GM23338 (cell line): ENCODE data around the gene FAM78B. TPM values are rescaled to one million over a fixed set of nuclear protein-coding genes. Genes with fewer than 3 reads are reported as not detected.

ENCODE experiments used
- ATAC-seq: fragments of 200-7000 bp; cut with Tn5 transposase; 3 replicates; pipeline ENCODE4 v1.9.1; 2020
- DNase-seq: peaks from one replicate; pipeline ENCODE4 v3.0.0-alpha.2; 2015; ENCODE audit warnings: low spot score
- H2AFZ ChIP-seq: fragments of 200-600 bp; sonication (generic); 2 replicates; pipeline ENCODE4 v1.8.0; 2016; ENCODE audit warnings: antibody characterized with exemption, mild to moderate bottlenecking, moderate library complexity
- H3F3A ChIP-seq: fragments of 200-600 bp; sonication (generic); replicated peaks from 2 replicates; pipeline ENCODE4 v1.8.0; 2017; ENCODE audit warnings: antibody characterized with exemption, mixed run types, low read depth
- H3K27ac ChIP-seq: fragments of 200-600 bp; sonication (generic); 2 replicates; pipeline ENCODE4 v1.6.1; 2016; ENCODE audit warnings: low read depth
- H3K27me3 ChIP-seq: fragments of 200-600 bp; sonication (generic); 2 replicates; pipeline ENCODE4 v1.8.0; 2016; ENCODE audit warnings: mild to moderate bottlenecking, mixed run types, moderate library complexity; ENCODE audit not compliant: insufficient read depth
- H3K36me3 ChIP-seq: fragments of 200-600 bp; sonication (generic); 2 replicates; pipeline ENCODE4 v1.8.0; 2016; ENCODE audit warnings: mild to moderate bottlenecking; ENCODE audit not compliant: insufficient read depth
- H3K4me1 ChIP-seq: fragments of 200-600 bp; sonication (generic); 2 replicates; pipeline ENCODE4 v1.8.0; 2016; ENCODE audit warnings: mild to moderate bottlenecking, moderate library complexity; ENCODE audit not compliant: insufficient read depth
- H3K4me2 ChIP-seq: fragments of 200-600 bp; sonication (generic); 2 replicates; pipeline ENCODE4 v1.7.1; 2017; ENCODE audit warnings: mixed run types
- H3K4me3 ChIP-seq: fragments of 200-600 bp; sonication (generic); 2 replicates; pipeline ENCODE4 v1.6.1; 2016; ENCODE audit warnings: mixed run types
- H3K79me2 ChIP-seq: fragments of 200-600 bp; sonication (generic); replicated peaks from 2 replicates; pipeline ENCODE4 v1.8.0; 2017; ENCODE audit warnings: mild to moderate bottlenecking; ENCODE audit not compliant: insufficient read depth
- H3K9me2 ChIP-seq: fragments of 200-600 bp; sonication (generic); 2 replicates; pipeline ENCODE4 v1.8.0; 2017; ENCODE audit not compliant: insufficient read depth
- H4K20me1 ChIP-seq: fragments of 200-600 bp; sonication (generic); replicated peaks from 2 replicates; pipeline ENCODE4 v1.8.0; 2017; ENCODE audit warnings: mild to moderate bottlenecking; ENCODE audit not compliant: insufficient read depth
- H3K27ac Mint-ChIP-seq: 2 replicates; pipeline ENCODE4 v1.8.0; 2020; ENCODE audit warnings: inconsistent platforms, mild to moderate bottlenecking, moderate library complexity, mixed read lengths
- H3K27me3 Mint-ChIP-seq: 3 replicates; pipeline ENCODE4 v1.8.0; 2022; ENCODE audit warnings: low read depth, mild to moderate bottlenecking, moderate library complexity, mixed read lengths, inconsistent platforms; ENCODE audit not compliant: insufficient read depth, poor library complexity
- H3K36me3 Mint-ChIP-seq: 3 replicates; pipeline ENCODE4 v1.8.0; 2021; ENCODE audit warnings: low read depth, mild to moderate bottlenecking, inconsistent platforms, moderate library complexity, mixed read lengths
- H3K4me1 Mint-ChIP-seq: 3 replicates; pipeline ENCODE4 v1.8.0; 2020; ENCODE audit warnings: mild to moderate bottlenecking, inconsistent platforms, mixed read lengths
- H3K4me3 Mint-ChIP-seq: 3 replicates; pipeline ENCODE4 v1.8.0; 2021; ENCODE audit warnings: moderate library complexity, mild to moderate bottlenecking, inconsistent platforms, mixed read lengths
- H3K9me3 Mint-ChIP-seq: 3 replicates; pipeline ENCODE4 v1.8.0; 2020; ENCODE audit warnings: moderate library complexity, mild to moderate bottlenecking, inconsistent platforms, mixed read lengths
- CREB1 ChIP-seq: fragments of 250-450 bp; sonication (Bioruptor Pico); IDR thresholded peaks from 2 replicates; pipeline ENCODE4 v1.5.0; 2020; ENCODE audit warnings: low read depth, mild to moderate bottlenecking, moderate library complexity
- EZH2 ChIP-seq: fragments of 200-600 bp; sonication (generic); IDR thresholded peaks from one replicate; pipeline ENCODE4 v1.8.0; 2017; ENCODE audit warnings: antibody characterized with exemption, mild to moderate bottlenecking, low read depth; ENCODE audit not compliant: unreplicated experiment
- EZH2phosphoT487 ChIP-seq: fragments of 200-600 bp; sonication (generic); IDR thresholded peaks from one replicate; pipeline ENCODE4 v1.8.1; 2018; ENCODE audit warnings: antibody characterized with exemption; ENCODE audit not compliant: unreplicated experiment
- JUNB ChIP-seq: IDR thresholded peaks from one replicate; pipeline ENCODE4 v1.6.1; 2016; ENCODE audit warnings: antibody characterized with exemption; ENCODE audit not compliant: unreplicated experiment
- NANOG ChIP-seq: IDR thresholded peaks from 2 replicates; pipeline ENCODE4 v1.6.1; 2016; ENCODE audit warnings: antibody characterized with exemption, borderline replicate concordance
- POLR2AphosphoS5 ChIP-seq: IDR thresholded peaks from 2 replicates; pipeline ENCODE4 v1.6.1; 2016; ENCODE audit warnings: antibody characterized with exemption, low read depth
- ZNF114 ChIP-seq: fragments of 250-450 bp; sonication (Bioruptor Pico); IDR thresholded peaks from 2 replicates; pipeline ENCODE4 v1.5.0; 2020; ENCODE audit warnings: mild to moderate bottlenecking, moderate library complexity
- ZNF331 ChIP-seq: fragments of 250-450 bp; sonication (Bioruptor Pico); IDR thresholded peaks from 2 replicates; pipeline ENCODE4 v1.5.0; 2020; ENCODE audit warnings: low read depth, mild to moderate bottlenecking, moderate library complexity
- polyA plus RNA-seq: library from polyadenylated mRNA; unstranded; fragments of >200 nt; fragmentation: Nextera tagmentation; extraction: Ambion mirVana; gene quantifications from 2 replicates; pipeline ENCODE4 v1.2.1, GENCODE V29; 2016
- total RNA-seq: library from RNA; depleted of rRNA; stranded (reverse); fragments of >200 nt; shearing (Covaris generic); gene quantifications from 2 replicates; pipeline ENCODE4 v1.2.3, GENCODE V29; 2014
- TF ChIP-seq, protein P1 (sequence below), 2 experiments: fragments of 200-600 bp in 1 of 2; sonication (generic) in 1 of 2; conservative IDR thresholded peaks; 2 replicates each; pipeline versions ENCODE4 v1.5.1 to v1.6.1; 2016 to 2017; ENCODE audit warnings: antibody characterized with exemption in 2 of 2, low read depth in 2 of 2, mild to moderate bottlenecking in 2 of 2, moderate library complexity in 1 of 2
- TF ChIP-seq, protein P2 (sequence below): fragments of 250-450 bp; sonication (Bioruptor Pico); IDR thresholded peaks from 2 replicates; pipeline ENCODE4 v1.5.0; 2020; ENCODE audit warnings: mild to moderate bottlenecking, moderate library complexity
- TF ChIP-seq, protein P3 (sequence below): IDR thresholded peaks from 2 replicates; pipeline ENCODE4 v1.6.1; 2016; ENCODE audit warnings: antibody characterized with exemption

Gene FAM78B
- total and polyA plus RNA-seq, 2 experiments from 2014 or later = 1.6 to 4.6 TPM

DNA sequence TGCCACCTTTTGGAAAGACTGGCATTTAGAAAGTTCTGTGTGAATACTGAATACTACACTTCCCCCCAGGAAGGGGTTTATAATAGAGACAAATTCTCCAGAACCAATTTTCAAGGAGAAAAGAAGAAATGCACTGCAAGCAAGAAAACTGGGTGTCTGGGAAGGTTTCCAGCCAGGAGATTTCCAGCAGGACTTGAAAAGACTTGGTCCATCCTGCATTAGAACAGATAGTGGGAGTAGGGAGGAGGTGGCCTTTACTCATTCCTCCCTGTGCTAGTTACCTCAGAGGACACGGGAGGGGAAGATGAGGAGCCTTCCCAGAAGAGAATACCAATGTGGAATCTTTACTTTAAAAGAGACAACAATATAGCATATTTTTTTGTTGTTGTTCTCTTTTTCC is 52.4 kb downstream of the FAM78B start (continued):
- TF ChIP-seq ZNF331 (CRISPR knock-in tag) (no peak), EZH2phosphoT487 (no peak), EZH2 (no peak)

DNA sequence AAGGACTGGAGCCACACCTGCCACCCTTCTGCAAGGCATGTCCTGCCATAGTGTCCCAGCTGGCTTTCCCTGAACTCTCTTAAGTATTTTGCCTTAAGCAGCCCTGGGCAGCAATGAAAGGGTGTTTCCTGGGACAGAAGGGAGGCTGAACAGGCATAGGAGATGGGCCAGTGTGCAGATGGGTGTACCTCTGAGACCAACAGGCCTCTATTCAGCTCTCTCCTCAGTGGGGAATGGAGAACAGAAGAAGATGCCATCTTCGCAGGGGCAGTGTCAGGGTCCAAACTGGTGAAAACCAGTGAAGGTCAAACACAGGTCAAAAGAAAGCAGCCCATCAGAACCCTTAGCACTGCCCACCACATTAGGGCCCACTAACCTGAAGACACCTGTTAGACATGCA is 53.2 kb downstream of the FAM78B start:
- Mint-ChIP-seq H3K27ac (no peak overlapping the region), H3K27me3 (no peaks in the 10 kb centered on the region), H3K4me3 (no peak overlapping the region), H3K9me3 (no peaks in the 10 kb centered on the region), H3K36me3 (no peaks in the 10 kb centered on the region), H3K4me1 (no peaks in the 10 kb centered on the region; the same call in 2 of the 3 replicates)
- no peaks in the 10 kb centered on the region for H3K9me2 ChIP-seq
- TF ChIP-seq, protein P1, sequence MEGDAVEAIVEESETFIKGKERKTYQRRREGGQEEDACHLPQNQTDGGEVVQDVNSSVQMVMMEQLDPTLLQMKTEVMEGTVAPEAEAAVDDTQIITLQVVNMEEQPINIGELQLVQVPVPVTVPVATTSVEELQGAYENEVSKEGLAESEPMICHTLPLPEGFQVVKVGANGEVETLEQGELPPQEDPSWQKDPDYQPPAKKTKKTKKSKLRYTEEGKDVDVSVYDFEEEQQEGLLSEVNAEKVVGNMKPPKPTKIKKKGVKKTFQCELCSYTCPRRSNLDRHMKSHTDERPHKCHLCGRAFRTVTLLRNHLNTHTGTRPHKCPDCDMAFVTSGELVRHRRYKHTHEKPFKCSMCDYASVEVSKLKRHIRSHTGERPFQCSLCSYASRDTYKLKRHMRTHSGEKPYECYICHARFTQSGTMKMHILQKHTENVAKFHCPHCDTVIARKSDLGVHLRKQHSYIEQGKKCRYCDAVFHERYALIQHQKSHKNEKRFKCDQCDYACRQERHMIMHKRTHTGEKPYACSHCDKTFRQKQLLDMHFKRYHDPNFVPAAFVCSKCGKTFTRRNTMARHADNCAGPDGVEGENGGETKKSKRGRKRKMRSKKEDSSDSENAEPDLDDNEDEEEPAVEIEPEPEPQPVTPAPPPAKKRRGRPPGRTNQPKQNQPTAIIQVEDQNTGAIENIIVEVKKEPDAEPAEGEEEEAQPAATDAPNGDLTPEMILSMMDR (conservative IDR thresholded peaks at IDR 0.05; ENCODE audit: low read depth in 2 of 2) = no peak
- TF ChIP-seq ZNF114 (no peak), NANOG (no peak), CREB1 (CRISPR knock-in tag) (no peak), EZH2phosphoT487 (no peak), EZH2 (no peak), POLR2AphosphoS5 (no peak), JUNB (no peak)
- TF ChIP-seq, protein P2, sequence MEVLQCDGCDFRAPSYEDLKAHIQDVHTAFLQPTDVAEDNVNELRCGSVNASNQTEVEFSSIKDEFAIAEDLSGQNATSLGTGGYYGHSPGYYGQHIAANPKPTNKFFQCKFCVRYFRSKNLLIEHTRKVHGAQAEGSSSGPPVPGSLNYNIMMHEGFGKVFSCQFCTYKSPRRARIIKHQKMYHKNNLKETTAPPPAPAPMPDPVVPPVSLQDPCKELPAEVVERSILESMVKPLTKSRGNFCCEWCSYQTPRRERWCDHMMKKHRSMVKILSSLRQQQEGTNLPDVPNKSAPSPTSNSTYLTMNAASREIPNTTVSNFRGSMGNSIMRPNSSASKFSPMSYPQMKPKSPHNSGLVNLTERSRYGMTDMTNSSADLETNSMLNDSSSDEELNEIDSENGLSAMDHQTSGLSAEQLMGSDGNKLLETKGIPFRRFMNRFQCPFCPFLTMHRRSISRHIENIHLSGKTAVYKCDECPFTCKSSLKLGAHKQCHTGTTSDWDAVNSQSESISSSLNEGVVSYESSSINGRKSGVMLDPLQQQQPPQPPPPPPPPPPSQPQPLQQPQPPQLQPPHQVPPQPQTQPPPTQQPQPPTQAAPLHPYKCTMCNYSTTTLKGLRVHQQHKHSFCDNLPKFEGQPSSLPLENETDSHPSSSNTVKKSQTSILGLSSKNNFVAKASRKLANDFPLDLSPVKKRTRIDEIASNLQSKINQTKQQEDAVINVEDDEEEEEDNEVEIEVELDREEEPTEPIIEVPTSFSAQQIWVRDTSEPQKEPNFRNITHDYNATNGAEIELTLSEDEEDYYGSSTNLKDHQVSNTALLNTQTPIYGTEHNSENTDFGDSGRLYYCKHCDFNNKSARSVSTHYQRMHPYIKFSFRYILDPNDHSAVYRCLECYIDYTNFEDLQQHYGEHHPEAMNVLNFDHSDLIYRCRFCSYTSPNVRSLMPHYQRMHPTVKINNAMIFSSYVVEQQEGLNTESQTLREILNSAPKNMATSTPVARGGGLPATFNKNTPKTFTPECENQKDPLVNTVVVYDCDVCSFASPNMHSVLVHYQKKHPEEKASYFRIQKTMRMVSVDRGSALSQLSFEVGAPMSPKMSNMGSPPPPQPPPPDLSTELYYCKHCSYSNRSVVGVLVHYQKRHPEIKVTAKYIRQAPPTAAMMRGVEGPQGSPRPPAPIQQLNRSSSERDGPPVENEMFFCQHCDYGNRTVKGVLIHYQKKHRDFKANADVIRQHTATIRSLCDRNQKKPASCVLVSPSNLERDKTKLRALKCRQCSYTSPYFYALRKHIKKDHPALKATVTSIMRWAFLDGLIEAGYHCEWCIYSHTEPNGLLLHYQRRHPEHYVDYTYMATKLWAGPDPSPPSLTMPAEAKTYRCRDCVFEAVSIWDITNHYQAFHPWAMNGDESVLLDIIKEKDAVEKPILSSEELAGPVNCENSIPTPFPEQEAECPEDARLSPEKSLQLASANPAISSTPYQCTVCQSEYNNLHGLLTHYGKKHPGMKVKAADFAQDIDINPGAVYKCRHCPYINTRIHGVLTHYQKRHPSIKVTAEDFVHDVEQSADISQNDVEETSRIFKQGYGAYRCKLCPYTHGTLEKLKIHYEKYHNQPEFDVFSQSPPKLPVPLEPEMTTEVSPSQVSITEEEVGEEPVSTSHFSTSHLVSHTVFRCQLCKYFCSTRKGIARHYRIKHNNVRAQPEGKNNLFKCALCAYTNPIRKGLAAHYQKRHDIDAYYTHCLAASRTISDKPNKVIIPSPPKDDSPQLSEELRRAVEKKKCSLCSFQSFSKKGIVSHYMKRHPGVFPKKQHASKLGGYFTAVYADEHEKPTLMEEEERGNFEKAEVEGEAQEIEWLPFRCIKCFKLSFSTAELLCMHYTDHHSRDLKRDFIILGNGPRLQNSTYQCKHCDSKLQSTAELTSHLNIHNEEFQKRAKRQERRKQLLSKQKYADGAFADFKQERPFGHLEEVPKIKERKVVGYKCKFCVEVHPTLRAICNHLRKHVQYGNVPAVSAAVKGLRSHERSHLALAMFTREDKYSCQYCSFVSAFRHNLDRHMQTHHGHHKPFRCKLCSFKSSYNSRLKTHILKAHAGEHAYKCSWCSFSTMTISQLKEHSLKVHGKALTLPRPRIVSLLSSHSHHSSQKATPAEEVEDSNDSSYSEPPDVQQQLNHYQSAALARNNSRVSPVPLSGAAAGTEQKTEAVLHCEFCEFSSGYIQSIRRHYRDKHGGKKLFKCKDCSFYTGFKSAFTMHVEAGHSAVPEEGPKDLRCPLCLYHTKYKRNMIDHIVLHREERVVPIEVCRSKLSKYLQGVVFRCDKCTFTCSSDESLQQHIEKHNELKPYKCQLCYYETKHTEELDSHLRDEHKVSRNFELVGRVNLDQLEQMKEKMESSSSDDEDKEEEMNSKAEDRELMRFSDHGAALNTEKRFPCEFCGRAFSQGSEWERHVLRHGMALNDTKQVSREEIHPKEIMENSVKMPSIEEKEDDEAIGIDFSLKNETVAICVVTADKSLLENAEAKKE = no peak
- TF ChIP-seq, protein P3, sequence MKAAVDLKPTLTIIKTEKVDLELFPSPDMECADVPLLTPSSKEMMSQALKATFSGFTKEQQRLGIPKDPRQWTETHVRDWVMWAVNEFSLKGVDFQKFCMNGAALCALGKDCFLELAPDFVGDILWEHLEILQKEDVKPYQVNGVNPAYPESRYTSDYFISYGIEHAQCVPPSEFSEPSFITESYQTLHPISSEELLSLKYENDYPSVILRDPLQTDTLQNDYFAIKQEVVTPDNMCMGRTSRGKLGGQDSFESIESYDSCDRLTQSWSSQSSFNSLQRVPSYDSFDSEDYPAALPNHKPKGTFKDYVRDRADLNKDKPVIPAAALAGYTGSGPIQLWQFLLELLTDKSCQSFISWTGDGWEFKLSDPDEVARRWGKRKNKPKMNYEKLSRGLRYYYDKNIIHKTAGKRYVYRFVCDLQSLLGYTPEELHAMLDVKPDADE = no peak
- H3K4me2 ChIP-seq = no peak overlapping the region
- H2AFZ ChIP-seq = no peak overlapping the region
- H3K27me3 ChIP-seq = no peaks in the 10 kb centered on the region
- no peaks in the 10 kb centered on the region for H3F3A ChIP-seq
- H3K36me3 ChIP-seq = no peaks in the 10 kb centered on the region
- no peaks in the 10 kb centered on the region for H4K20me1 ChIP-seq
- H3K4me1 ChIP-seq = no peaks in the 10 kb centered on the region
- no peak for DNase-seq
- no peak overlapping the region for H3K4me3 ChIP-seq
- no peak overlapping the region for H3K27ac ChIP-seq
- no peak for ATAC-seq
- H3K79me2 ChIP-seq = no peaks in the 10 kb centered on the region
